Neural cell (in vitro differentiated cells): ENCODE measurements around the gene SDK1. TPM values are rescaled to one million over a fixed set of nuclear protein-coding genes. Genes with fewer than 3 reads are reported as not detected.

Source experiments
- H2AFZ ChIP-seq: fragments of 200-600, 300-800 bp; sonication (generic), shearing (Covaris generic); 2 replicates; pipeline ENCODE4 v1.6.0; 2014; ENCODE audit warnings: low read depth, mild to moderate bottlenecking, antibody characterized with exemption, low read length, moderate library complexity
- H3F3A ChIP-seq: fragments of 200-600 bp; shearing (Covaris generic); 2 replicates; pipeline ENCODE4 v1.6.1; 2016; ENCODE audit warnings: mild to moderate bottlenecking, moderate library complexity, mixed read lengths, antibody characterized with exemption, low read length; ENCODE audit not compliant: insufficient read depth, poor library complexity, severe bottlenecking
- H3K27ac ChIP-seq: fragments of 200-600, 300-800 bp; sonication (generic), shearing (Covaris generic); 2 replicates; pipeline ENCODE4 v1.5.1; 2014; ENCODE audit warnings: mild to moderate bottlenecking, low read length, moderate library complexity
- H3K27me3 ChIP-seq: fragments of 300-800, 200-600 bp; sonication (generic), shearing (Covaris generic); 2 replicates; pipeline ENCODE4 v1.6.0; 2014; ENCODE audit warnings: mild to moderate bottlenecking, low read depth, low read length, moderate library complexity; ENCODE audit not compliant: insufficient read depth
- H3K36me3 ChIP-seq: fragments of 300-800, 200-600 bp; sonication (generic), shearing (Covaris generic); 2 replicates; pipeline ENCODE4 v1.5.1; 2014; ENCODE audit warnings: mild to moderate bottlenecking, antibody characterized with exemption, low read length, moderate library complexity; ENCODE audit not compliant: insufficient read depth
- H3K4me2 ChIP-seq: fragments of 300-800, 200-600 bp; sonication (generic), shearing (Covaris generic); 2 replicates; pipeline ENCODE4 v1.6.0; 2014; ENCODE audit warnings: mild to moderate bottlenecking, low read length
- H3K4me3 ChIP-seq: fragments of 300-800, 200-600 bp; sonication (generic), shearing (Covaris generic); 2 replicates; pipeline ENCODE4 v1.5.1; 2014; ENCODE audit warnings: mild to moderate bottlenecking, low read length, moderate library complexity
- H3K79me2 ChIP-seq: fragments of 200-600 bp; shearing (Covaris generic); replicated peaks from 2 replicates; pipeline ENCODE4 v1.6.0; 2014; ENCODE audit warnings: mild to moderate bottlenecking, low read length, moderate library complexity; ENCODE audit not compliant: insufficient read depth
- H3K9ac ChIP-seq: fragments of 300-800, 200-600 bp; sonication (generic), shearing (Covaris generic); 2 replicates; pipeline ENCODE4 v1.6.1; 2016; ENCODE audit warnings: mild to moderate bottlenecking, low read length, mixed read lengths
- H3K9me2 ChIP-seq: fragments of 200-600 bp; shearing (Covaris generic); 2 replicates; pipeline ENCODE4 v1.6.1; 2016; ENCODE audit warnings: mild to moderate bottlenecking, low read length, mixed read lengths; ENCODE audit not compliant: insufficient read depth
- H3K9me3 ChIP-seq: fragments of 200-600, 300-800 bp; sonication (generic), shearing (Covaris generic); 2 replicates; pipeline ENCODE4 v1.6.1; 2016; ENCODE audit warnings: mild to moderate bottlenecking, mixed run types, low read length, moderate library complexity, mixed read lengths
- H4K20me1 ChIP-seq: fragments of 200-600 bp; shearing (Covaris generic); 2 replicates; pipeline ENCODE4 v1.6.1; 2016; ENCODE audit warnings: mild to moderate bottlenecking, mixed run types; ENCODE audit not compliant: insufficient read depth
- EP300 ChIP-seq: fragments of 450-650 bp; conservative IDR thresholded peaks from 2 replicates; pipeline ENCODE4 v1.6.1; 2014; ENCODE audit warnings: antibody characterized with exemption, mild to moderate bottlenecking, moderate library complexity; ENCODE audit not compliant: poor library complexity, severe bottlenecking
- EZH2 ChIP-seq: fragments of 200-600, 300-800 bp; shearing (Covaris generic), sonication (generic); IDR thresholded peaks from 2 replicates; pipeline ENCODE4 v1.6.1; 2014; ENCODE audit warnings: antibody characterized with exemption, low read length, borderline replicate concordance, mild to moderate bottlenecking; ENCODE audit not compliant: insufficient read depth, poor library complexity, severe bottlenecking
- MXI1 ChIP-seq: fragments of 450-650 bp; conservative IDR thresholded peaks from 2 replicates; pipeline ENCODE4 v1.6.1; 2014; ENCODE audit warnings: antibody characterized with exemption, mild to moderate bottlenecking; ENCODE audit not compliant: poor library complexity, severe bottlenecking
- POLR2AphosphoS5 ChIP-seq: IDR thresholded peaks from 2 replicates; pipeline ENCODE4 v1.6.1; 2012
- RAD21 ChIP-seq: fragments of 450-650 bp; conservative IDR thresholded peaks from 2 replicates; pipeline ENCODE4 v1.6.1; 2014; ENCODE audit warnings: antibody characterized with exemption, mild to moderate bottlenecking, moderate library complexity
- REST ChIP-seq: IDR thresholded peaks from 2 replicates; pipeline ENCODE4 v1.6.1; 2012; ENCODE audit warnings: borderline replicate concordance
- SMC3 ChIP-seq: fragments of 450-650 bp; conservative IDR thresholded peaks from 2 replicates; pipeline ENCODE4 v1.6.1; 2014; ENCODE audit warnings: antibody characterized with exemption, mild to moderate bottlenecking, moderate library complexity; ENCODE audit not compliant: poor library complexity
- TAF1 ChIP-seq: IDR thresholded peaks from 2 replicates; pipeline ENCODE4 v1.6.1; 2012; ENCODE audit warnings: low read depth
- polyA plus RNA-seq: library from polyadenylated mRNA; depleted of rRNA; stranded (reverse); fragments of >200 nt; gene quantifications from 2 replicates; pipeline ENCODE4 v1.2.3, GENCODE V29; 2014
- TF ChIP-seq, protein P1 (sequence below): fragments of 450-650 bp; IDR thresholded peaks from 2 replicates; pipeline ENCODE4 v1.5.1; 2014; ENCODE audit warnings: antibody characterized with exemption, mild to moderate bottlenecking, moderate library complexity; ENCODE audit not compliant: poor library complexity, severe bottlenecking

Gene SDK1
- polyA plus RNA-seq, 1 donor from 2014 or later = 2.7 TPM

- TF ChIP-seq POLR2AphosphoS5 = no peak
- no peak for TF ChIP-seq TAF1
- TF ChIP-seq MXI1 = no peak
- TF ChIP-seq EP300 = no peak
- TF ChIP-seq SMC3 = no peak
- no peak for TF ChIP-seq REST
- TF ChIP-seq RAD21 = no peak
- TF ChIP-seq EZH2 = no peak
- TF ChIP-seq, protein P1, sequence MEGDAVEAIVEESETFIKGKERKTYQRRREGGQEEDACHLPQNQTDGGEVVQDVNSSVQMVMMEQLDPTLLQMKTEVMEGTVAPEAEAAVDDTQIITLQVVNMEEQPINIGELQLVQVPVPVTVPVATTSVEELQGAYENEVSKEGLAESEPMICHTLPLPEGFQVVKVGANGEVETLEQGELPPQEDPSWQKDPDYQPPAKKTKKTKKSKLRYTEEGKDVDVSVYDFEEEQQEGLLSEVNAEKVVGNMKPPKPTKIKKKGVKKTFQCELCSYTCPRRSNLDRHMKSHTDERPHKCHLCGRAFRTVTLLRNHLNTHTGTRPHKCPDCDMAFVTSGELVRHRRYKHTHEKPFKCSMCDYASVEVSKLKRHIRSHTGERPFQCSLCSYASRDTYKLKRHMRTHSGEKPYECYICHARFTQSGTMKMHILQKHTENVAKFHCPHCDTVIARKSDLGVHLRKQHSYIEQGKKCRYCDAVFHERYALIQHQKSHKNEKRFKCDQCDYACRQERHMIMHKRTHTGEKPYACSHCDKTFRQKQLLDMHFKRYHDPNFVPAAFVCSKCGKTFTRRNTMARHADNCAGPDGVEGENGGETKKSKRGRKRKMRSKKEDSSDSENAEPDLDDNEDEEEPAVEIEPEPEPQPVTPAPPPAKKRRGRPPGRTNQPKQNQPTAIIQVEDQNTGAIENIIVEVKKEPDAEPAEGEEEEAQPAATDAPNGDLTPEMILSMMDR = no peak
- no peak overlapping the region for H3K4me2 ChIP-seq
These were observed 874.4 kb downstream of the SDK1 start for GRCh38 chr7:4175346-4175973.

GRCh38 chr7:4177001-4177400 lies 875.9 kb downstream of the SDK1 start:
- Histone ChIP-seq H3K4me2 (no peak overlapping the region), H2AFZ (no peak overlapping the region), H3K27ac (no peak overlapping the region), H4K20me1 (no peaks in the 10 kb centered on the region), H3K4me3 (no peak overlapping the region), H3K9ac (no peak overlapping the region), H3K36me3 (no peaks in the 10 kb centered on the region), H3K9me3 (no peaks in the 10 kb centered on the region), H3K27me3 (no peaks in the 10 kb centered on the region), H3K79me2 (no peaks in the 10 kb centered on the region), H3K9me2 (no peaks in the 10 kb centered on the region), H3F3A (no peaks in the 10 kb centered on the region)
- TF ChIP-seq EP300 = no peak
- no peak for TF ChIP-seq TAF1
- TF ChIP-seq, protein P1 = no peak
- TF ChIP-seq POLR2AphosphoS5 = no peak
- no peak for TF ChIP-seq MXI1
- TF ChIP-seq REST = no peak
- TF ChIP-seq EZH2 = no peak
- TF ChIP-seq RAD21 = no peak

More at GRCh38 chr7:4175346-4175973, 874.4 kb downstream of the SDK1 start:
- H3K27ac ChIP-seq = no peak overlapping the region
- H2AFZ ChIP-seq = no peak overlapping the region
- H3K9me3 ChIP-seq = no peaks in the 10 kb centered on the region
- no peaks in the 10 kb centered on the region for H4K20me1 ChIP-seq
- no peaks in the 10 kb centered on the region for H3K79me2 ChIP-seq
- H3K4me3 ChIP-seq = no peak overlapping the region
- H3F3A ChIP-seq = no peaks in the 10 kb centered on the region
- H3K36me3 ChIP-seq = no peaks in the 10 kb centered on the region
- no peaks in the 10 kb centered on the region for H3K27me3 ChIP-seq
- H3K9me2 ChIP-seq = no peaks in the 10 kb centered on the region
- no peak overlapping the region for H3K9ac ChIP-seq
